CD4-positive, alpha-beta T cell treated with Interleukin-6 for 4 hours (primary cell): Measurements from ENCODE around the gene RAP1GDS1.

Experiments used
- DNase-seq: peaks from one replicate; pipeline ENCODE4 v3.0.0-alpha.2; 2020; ENCODE audit warnings: mixed read lengths

Gene RAP1GDS1

GRCh38 chr4:98485816-98486345 lies 224.7 kb downstream of the RAP1GDS1 start:
- no peak for DNase-seq

- DNase-seq = no peak
Observed at GRCh38 chr4:98490251-98490650, 229.1 kb downstream of the RAP1GDS1 start.

- DNase-seq = no peak
Observed at GRCh38 chr4:98491899-98492559, 230.8 kb downstream of the RAP1GDS1 start.

GRCh38 chr4:98493296-98493695 lies 232.1 kb downstream of the RAP1GDS1 start:
- DNase-seq = no peak
